Mucosa of stomach (tissue), 1 donor: ENCODE measurements around the gene INS.

Experiments
- H3K27me3 ChIP-seq: one replicate; pipeline ENCODE4 v1.7.0; 2013; ENCODE audit warnings: mild to moderate bottlenecking, low read length; ENCODE audit not compliant: control insufficient read depth, insufficient read depth
- H3K36me3 ChIP-seq: one replicate; pipeline ENCODE4 v1.7.0; 2013; ENCODE audit warnings: low read length; ENCODE audit not compliant: control insufficient read depth, insufficient read depth
- H3K4me1 ChIP-seq: one replicate; pipeline ENCODE4 v1.7.0; 2013; ENCODE audit warnings: mild to moderate bottlenecking, low read length; ENCODE audit not compliant: control insufficient read depth, insufficient read depth
- H3K4me3 ChIP-seq: one replicate; pipeline ENCODE4 v1.7.0; 2013; ENCODE audit warnings: low read length
- H3K9ac ChIP-seq: one replicate; pipeline ENCODE4 v1.7.0; 2013; ENCODE audit warnings: mild to moderate bottlenecking, low read length, moderate library complexity
- H3K9me3 ChIP-seq: one replicate; pipeline ENCODE4 v1.7.0; 2013; ENCODE audit warnings: mild to moderate bottlenecking, low read length, moderate library complexity; ENCODE audit not compliant: control insufficient read depth
- donor health status: Pancreatic carcinoma.

Gene INS

GRCh38 chr11:2142300-2142759, 18.7 kb downstream of the INS start:
- no peak overlapping the region for H3K9ac ChIP-seq
- H3K27me3 ChIP-seq, result peaks cover 88% of the 10 kb centered on the region
- no peaks in the 10 kb centered on the region for H3K36me3 ChIP-seq
- no peak overlapping the region for H3K4me3 ChIP-seq
- H3K9me3 ChIP-seq, result no peaks in the 10 kb centered on the region
- no peaks in the 10 kb centered on the region for H3K4me1 ChIP-seq

GRCh38 chr11:2140411-2141400, 20.3 kb downstream of the INS start:
- H3K9ac ChIP-seq, result no peak overlapping the region
- no peaks in the 10 kb centered on the region for H3K36me3 ChIP-seq
- H3K9me3 ChIP-seq, result no peaks in the 10 kb centered on the region
- no peak overlapping the region for H3K4me3 ChIP-seq
- H3K4me1 ChIP-seq, result no peaks in the 10 kb centered on the region
- H3K27me3 ChIP-seq, result peaks cover 88% of the 10 kb centered on the region

GRCh38 chr11:2139621-2140337, 21.2 kb downstream of the INS start:
- no peaks in the 10 kb centered on the region for H3K36me3 ChIP-seq
- no peak overlapping the region for H3K9ac ChIP-seq
- peaks cover 83% of the 10 kb centered on the region for H3K27me3 ChIP-seq
- no peaks in the 10 kb centered on the region for H3K4me1 ChIP-seq
- no peak overlapping the region for H3K4me3 ChIP-seq
- no peaks in the 10 kb centered on the region for H3K9me3 ChIP-seq

GRCh38 chr11:2139123-2139521, 21.9 kb downstream of the INS start, which contains the start of gene IGF2:
Gene IGF2 (minus strand): TSS chr11:2139389. CDS start chr11:2135523, 3,866 bp downstream.
- Histone ChIP-seq H3K9me3 (no peaks in the 10 kb centered on the region), H3K36me3 (no peaks in the 10 kb centered on the region), H3K27me3 (peaks cover 81% of the 10 kb centered on the region), H3K4me3 (no peak within 1 kb of the TSS), H3K9ac (no peak within 1 kb of the TSS), H3K4me1 (no peaks in the 10 kb centered on the region)

- Histone ChIP-seq H3K36me3 (no peaks in the 10 kb centered on the region), H3K27me3 (peaks cover 81% of the 10 kb centered on the region), H3K4me1 (no peaks in the 10 kb centered on the region), H3K9ac (no peak overlapping the region), H3K4me3 (no peak overlapping the region), H3K9me3 (no peaks in the 10 kb centered on the region)
Observed at GRCh38 chr11:2138431-2139122, 22.4 kb downstream of the INS start.

- no peak overlapping the region for H3K4me3 ChIP-seq
- H3K36me3 ChIP-seq, result no peaks in the 10 kb centered on the region
- no peaks in the 10 kb centered on the region for H3K4me1 ChIP-seq
- H3K27me3 ChIP-seq, result peaks cover 82% of the 10 kb centered on the region
- H3K9ac ChIP-seq, result no peak overlapping the region
- H3K9me3 ChIP-seq, result no peaks in the 10 kb centered on the region
Observed at GRCh38 chr11:2138068-2138430, 23.0 kb downstream of the INS start.

GRCh38 chr11:2137202-2138067, 23.6 kb downstream of the INS start:
- Histone ChIP-seq H3K4me3 (no peak overlapping the region), H3K9me3 (no peaks in the 10 kb centered on the region), H3K27me3 (peaks cover 81% of the 10 kb centered on the region), H3K4me1 (no peaks in the 10 kb centered on the region), H3K36me3 (no peaks in the 10 kb centered on the region), H3K9ac (no peak overlapping the region)

GRCh38 chr11:2136952-2137201, 24.1 kb downstream of the INS start:
- no peak overlapping the region for H3K9ac ChIP-seq
- H3K4me3 ChIP-seq, result no peak overlapping the region

GRCh38 chr11:2136209-2136951, 24.6 kb downstream of the INS start:
- Histone ChIP-seq H3K9ac (no peak overlapping the region), H3K9me3 (no peaks in the 10 kb centered on the region), H3K4me3 (no peak overlapping the region), H3K27me3 (peaks cover 71% of the 10 kb centered on the region), H3K4me1 (no peaks in the 10 kb centered on the region), H3K36me3 (no peaks in the 10 kb centered on the region)

More at GRCh38 chr11:2136952-2137201, 24.1 kb downstream of the INS start:
- H3K4me1 ChIP-seq, result no peaks in the 10 kb centered on the region
- H3K27me3 ChIP-seq, result peaks cover 75% of the 10 kb centered on the region
- no peaks in the 10 kb centered on the region for H3K9me3 ChIP-seq
- H3K36me3 ChIP-seq, result no peaks in the 10 kb centered on the region

GRCh38 chr11:2135648-2136201, 25.3 kb downstream of the INS start:
- H3K9me3 ChIP-seq, result no peaks in the 10 kb centered on the region
- no peaks in the 10 kb centered on the region for H3K4me1 ChIP-seq
- H3K27me3 ChIP-seq, result peaks cover 65% of the 10 kb centered on the region
- H3K9ac ChIP-seq, result no peak overlapping the region
- H3K4me3 ChIP-seq, result no peak overlapping the region
- no peaks in the 10 kb centered on the region for H3K36me3 ChIP-seq
